DMS 273 treated with DMSO at 0.1 percent for 48 hours (cell line): ENCODE data around the gene PUM1.
"Not testable (repeated sequence)": the region's sequence is repeated elsewhere in the genome, so short reads cannot be mapped to it uniquely, and the experiment has no call there.

Experiments
- DNase-seq: peaks from one replicate; lab custom pipeline; 2025; lab: John Stamatoyannopoulos, UW

PUM1 gene

DNA sequence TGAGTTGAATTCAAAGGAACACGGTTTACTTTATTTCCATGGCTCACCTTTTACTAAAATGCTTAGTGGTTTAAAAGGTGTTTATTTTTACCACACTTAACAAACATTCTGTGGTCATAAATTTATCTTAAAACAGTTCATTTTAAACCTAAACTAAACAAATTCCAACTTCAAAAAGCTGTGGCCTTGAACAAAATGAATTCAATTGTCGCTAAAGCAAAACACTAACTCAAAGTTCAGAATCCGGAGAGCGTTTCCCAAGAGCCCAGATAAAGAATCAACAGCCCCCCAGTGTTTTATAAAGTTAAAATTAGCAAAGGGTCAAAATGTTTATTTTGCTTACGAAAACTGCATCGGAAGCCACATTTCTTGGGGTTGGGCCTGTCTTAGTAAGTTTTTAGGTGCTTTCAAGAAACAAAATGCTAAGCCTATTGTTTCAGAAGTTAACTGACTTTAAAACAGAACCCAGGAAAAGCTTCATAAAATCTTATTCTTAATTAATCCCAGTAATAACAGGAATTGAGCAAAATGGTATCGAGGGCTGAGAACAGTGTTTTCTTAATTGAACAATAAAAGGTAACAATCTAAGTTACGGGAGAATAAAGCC lies 1.3 kb downstream of the PUM1 start:
- no peak for DNase-seq

- DNase-seq: no peak
These were observed 1.9 kb downstream of the PUM1 start for GRCh38 chr1:31063631-31064030.

DNA sequence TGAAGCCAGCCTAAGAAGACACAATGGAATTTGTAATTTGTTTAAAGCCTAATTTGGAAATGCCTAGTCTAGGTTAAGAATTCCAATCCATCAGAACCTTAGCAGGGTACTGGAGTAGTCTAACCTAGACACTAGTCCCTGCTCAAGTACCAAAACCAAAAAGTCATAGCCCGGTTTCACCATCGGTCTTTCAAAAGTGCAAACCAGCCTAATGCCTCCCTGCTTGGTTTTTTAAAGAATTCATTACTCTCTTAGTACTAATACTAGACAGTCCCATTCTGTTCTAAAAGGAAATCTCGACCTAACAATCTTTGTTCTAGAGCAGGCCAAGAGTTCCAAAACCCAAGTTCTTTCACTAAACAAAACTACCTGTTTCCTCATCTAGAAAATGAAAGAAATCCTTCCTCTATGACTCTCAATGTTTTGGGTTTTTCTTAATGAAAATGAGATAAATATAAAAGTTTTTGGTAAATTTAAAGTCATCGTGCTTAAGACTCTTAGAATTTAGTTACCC lies 2.6 kb downstream of the PUM1 start:
- DNase-seq: no peak

- DNase-seq: not testable (repeated sequence)
These were observed 3.2 kb downstream of the PUM1 start for GRCh38 chr1:31062162-31062866.

DNA sequence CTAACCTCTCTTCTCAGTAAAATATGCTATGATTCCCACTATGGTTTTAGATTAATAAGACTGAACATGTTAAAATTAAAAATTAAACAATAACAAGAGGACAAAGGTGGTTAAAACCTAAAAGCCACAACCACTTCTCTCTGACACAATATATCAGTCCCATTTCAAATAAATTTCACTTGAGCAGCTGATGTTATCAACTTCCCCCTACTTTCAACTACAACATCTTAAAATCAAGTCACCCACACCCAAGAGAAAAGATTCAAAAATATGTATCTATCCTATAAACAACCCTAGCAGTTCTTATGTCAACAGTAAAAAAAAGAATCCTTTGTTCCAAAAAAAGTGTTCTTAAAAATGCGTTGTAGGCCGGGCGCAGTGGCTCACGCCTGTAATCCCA lies 7.5 kb downstream of the PUM1 start:
- no peak for DNase-seq

- DNase-seq: no peak
These were observed 9.6 kb downstream of the PUM1 start for GRCh38 chr1:31055953-31056352.

DNA sequence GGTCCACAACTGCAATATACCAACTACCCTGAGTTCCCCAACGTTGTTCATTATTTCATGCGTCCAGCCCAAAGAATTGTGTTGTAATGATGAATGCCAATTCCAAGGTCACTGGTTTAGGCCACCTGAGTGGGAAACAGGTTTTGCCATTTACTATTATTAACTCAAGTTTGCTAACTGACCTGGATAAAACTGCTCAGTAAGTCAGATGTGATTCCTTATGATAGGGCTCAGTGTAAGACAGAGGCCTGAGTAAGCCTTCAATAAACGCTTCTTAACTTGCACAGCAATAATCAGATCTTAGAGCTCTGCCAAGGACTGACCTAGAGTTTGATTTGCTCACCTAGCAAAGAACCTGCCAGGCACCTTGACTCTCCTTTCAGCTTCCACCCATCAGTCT lies 10.0 kb downstream of the PUM1 start:
- DNase-seq: no peak

GRCh38 chr1:31054958-31055481 lies 10.5 kb downstream of the PUM1 start:
- no peak for DNase-seq

- DNase-seq: no peak
These were observed 11.2 kb downstream of the PUM1 start for GRCh38 chr1:31054349-31054748.

DNA sequence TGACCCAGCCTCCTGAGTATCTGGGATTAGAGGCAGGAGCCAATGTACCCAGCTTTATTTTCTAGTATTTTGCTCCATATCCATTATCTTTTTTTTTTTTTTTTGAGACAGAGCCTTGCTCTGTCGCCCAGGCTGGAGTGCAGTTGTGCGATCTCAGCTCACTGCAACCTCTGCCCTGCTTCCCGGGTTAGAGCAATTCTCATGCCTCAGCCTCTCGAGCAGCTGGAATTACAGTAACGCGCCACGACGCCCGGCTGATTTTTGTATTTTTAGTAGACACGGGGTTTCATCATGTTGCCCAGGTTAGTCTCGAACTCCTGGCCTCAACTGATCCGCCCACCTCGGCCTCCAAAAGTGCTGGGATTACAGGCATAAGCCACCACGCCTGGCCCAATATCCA lies 12.9 kb downstream of the PUM1 start:
- DNase-seq: not testable (repeated sequence)

GRCh38 chr1:31051611-31052010 lies 13.9 kb downstream of the PUM1 start:
- DNase-seq: no peak

- not testable (repeated sequence) for DNase-seq
These were observed 18.0 kb downstream of the PUM1 start for GRCh38 chr1:31047507-31047906.

DNA sequence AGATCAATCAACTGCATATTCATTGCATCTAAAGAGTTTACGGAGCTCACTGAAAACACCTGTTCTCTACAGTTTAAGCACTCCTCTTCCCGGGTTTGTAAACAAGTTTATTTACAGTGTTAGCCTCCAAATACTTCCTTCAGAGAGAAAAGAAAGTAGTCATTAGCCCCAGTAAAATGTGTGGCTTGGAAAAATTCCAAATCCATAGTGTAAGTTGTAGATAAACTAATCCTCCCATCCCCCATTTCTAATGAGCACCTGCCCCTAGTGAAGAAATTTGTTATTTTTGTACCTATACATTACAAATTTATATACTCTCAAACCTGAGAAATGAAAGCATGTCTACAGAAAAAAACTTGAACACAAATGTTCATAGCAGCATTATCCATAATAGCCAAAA lies 21.9 kb downstream of the PUM1 start:
- no peak for DNase-seq

GRCh38 chr1:31042656-31043055 lies 22.9 kb downstream of the PUM1 start:
- no peak for DNase-seq

- DNase-seq: no peak
These were observed 24.0 kb downstream of the PUM1 start for GRCh38 chr1:31041529-31041928.

GRCh38 chr1:31040038-31040437 lies 25.5 kb downstream of the PUM1 start:
- no peak for DNase-seq

DNA sequence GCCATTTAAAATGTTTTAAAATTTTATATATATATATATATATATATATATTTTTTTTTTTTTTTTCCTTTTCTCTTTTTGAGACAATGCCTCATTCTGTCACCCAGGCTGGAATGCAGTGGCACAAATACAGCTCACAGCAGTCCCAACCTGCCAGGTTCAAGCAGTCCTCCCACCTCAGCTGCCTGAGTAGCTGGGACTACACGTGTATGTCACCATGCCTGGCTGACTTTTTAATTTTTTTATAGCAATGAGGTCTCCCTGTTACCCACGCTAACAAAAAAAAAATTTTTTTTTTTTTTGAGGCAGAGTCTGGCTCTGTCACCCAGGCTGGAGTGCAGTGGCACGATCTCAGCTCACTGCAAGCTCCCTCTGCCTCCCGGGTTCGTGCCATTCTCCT lies 26.6 kb downstream of the PUM1 start:
- DNase-seq: not testable (repeated sequence)

GRCh38 chr1:31038360-31038759 lies 27.2 kb downstream of the PUM1 start:
- DNase-seq: no peak

GRCh38 chr1:31036749-31037500 lies 28.6 kb downstream of the PUM1 start:
- DNase-seq: no peak

- DNase-seq: no peak
These were observed 31.9 kb downstream of the PUM1 start for GRCh38 chr1:31033598-31033997.

- DNase-seq: no peak
These were observed 33.3 kb downstream of the PUM1 start for GRCh38 chr1:31032266-31032665.

DNA sequence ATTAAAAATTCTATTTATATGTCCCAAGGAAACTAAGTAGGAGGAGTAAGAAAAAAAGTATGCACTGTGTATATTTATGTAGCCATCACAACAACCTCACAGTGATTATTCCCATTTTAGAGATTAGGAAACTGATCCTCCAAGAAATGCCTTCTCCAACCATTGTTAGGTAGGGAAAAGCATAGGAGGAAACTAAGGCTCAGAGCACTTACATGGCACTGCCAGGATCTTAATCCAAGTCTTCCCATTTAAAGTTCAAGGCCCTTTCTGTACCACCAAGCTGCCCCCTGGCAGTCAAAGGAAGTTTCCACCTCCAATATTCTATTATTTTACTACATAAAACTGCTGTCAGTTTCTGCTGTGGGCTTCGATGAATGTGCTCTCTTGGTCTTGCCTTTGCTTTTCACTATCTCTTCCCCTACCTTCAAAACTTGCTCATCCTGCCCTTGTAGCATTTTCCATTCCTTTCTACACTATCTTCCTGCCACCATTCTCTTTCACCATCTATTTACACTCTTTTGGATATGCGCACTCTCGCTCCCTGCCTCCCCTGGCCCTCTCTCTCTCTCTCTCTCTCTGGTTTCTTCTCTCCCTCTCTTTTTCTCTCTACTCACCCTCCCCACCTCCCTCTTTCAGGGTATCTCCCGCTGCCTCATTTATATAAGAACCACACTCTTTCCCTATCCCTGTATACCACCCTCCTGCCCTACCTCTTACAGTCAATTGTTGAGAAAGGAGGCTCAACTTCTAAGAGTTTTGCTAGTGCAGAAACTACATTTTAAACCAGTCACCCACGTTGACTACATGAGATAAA lies 34.0 kb downstream of the PUM1 start:
- no peak for DNase-seq
